Neural cell (in vitro differentiated cells): Measurements from ENCODE around the gene PAIP2. TPM values are rescaled to one million over a fixed set of nuclear protein-coding genes. Genes with fewer than 3 reads are reported as not detected.

Experiments
- H2AFZ ChIP-seq: fragments of 200-600, 300-800 bp; sonication (generic), shearing (Covaris generic); 2 replicates; pipeline ENCODE4 v1.6.0; 2014; ENCODE audit warnings: low read depth, mild to moderate bottlenecking, antibody characterized with exemption, low read length, moderate library complexity
- H3F3A ChIP-seq: fragments of 200-600 bp; shearing (Covaris generic); 2 replicates; pipeline ENCODE4 v1.6.1; 2016; ENCODE audit warnings: mild to moderate bottlenecking, moderate library complexity, mixed read lengths, antibody characterized with exemption, low read length; ENCODE audit not compliant: insufficient read depth, poor library complexity, severe bottlenecking
- H3K27ac ChIP-seq: fragments of 200-600, 300-800 bp; sonication (generic), shearing (Covaris generic); 2 replicates; pipeline ENCODE4 v1.5.1; 2014; ENCODE audit warnings: mild to moderate bottlenecking, low read length, moderate library complexity
- H3K27me3 ChIP-seq: fragments of 300-800, 200-600 bp; sonication (generic), shearing (Covaris generic); 2 replicates; pipeline ENCODE4 v1.6.0; 2014; ENCODE audit warnings: mild to moderate bottlenecking, low read depth, low read length, moderate library complexity; ENCODE audit not compliant: insufficient read depth
- H3K36me3 ChIP-seq: fragments of 300-800, 200-600 bp; sonication (generic), shearing (Covaris generic); 2 replicates; pipeline ENCODE4 v1.5.1; 2014; ENCODE audit warnings: mild to moderate bottlenecking, antibody characterized with exemption, low read length, moderate library complexity; ENCODE audit not compliant: insufficient read depth
- H3K4me2 ChIP-seq: fragments of 300-800, 200-600 bp; sonication (generic), shearing (Covaris generic); 2 replicates; pipeline ENCODE4 v1.6.0; 2014; ENCODE audit warnings: mild to moderate bottlenecking, low read length
- H3K4me3 ChIP-seq: fragments of 300-800, 200-600 bp; sonication (generic), shearing (Covaris generic); 2 replicates; pipeline ENCODE4 v1.5.1; 2014; ENCODE audit warnings: mild to moderate bottlenecking, low read length, moderate library complexity
- H3K79me2 ChIP-seq: fragments of 200-600 bp; shearing (Covaris generic); replicated peaks from 2 replicates; pipeline ENCODE4 v1.6.0; 2014; ENCODE audit warnings: mild to moderate bottlenecking, low read length, moderate library complexity; ENCODE audit not compliant: insufficient read depth
- H3K9ac ChIP-seq: fragments of 300-800, 200-600 bp; sonication (generic), shearing (Covaris generic); 2 replicates; pipeline ENCODE4 v1.6.1; 2016; ENCODE audit warnings: mild to moderate bottlenecking, low read length, mixed read lengths
- H3K9me2 ChIP-seq: fragments of 200-600 bp; shearing (Covaris generic); 2 replicates; pipeline ENCODE4 v1.6.1; 2016; ENCODE audit warnings: mild to moderate bottlenecking, low read length, mixed read lengths; ENCODE audit not compliant: insufficient read depth
- H3K9me3 ChIP-seq: fragments of 200-600, 300-800 bp; sonication (generic), shearing (Covaris generic); 2 replicates; pipeline ENCODE4 v1.6.1; 2016; ENCODE audit warnings: mild to moderate bottlenecking, mixed run types, low read length, moderate library complexity, mixed read lengths
- H4K20me1 ChIP-seq: fragments of 200-600 bp; shearing (Covaris generic); 2 replicates; pipeline ENCODE4 v1.6.1; 2016; ENCODE audit warnings: mild to moderate bottlenecking, mixed run types; ENCODE audit not compliant: insufficient read depth
- EP300 ChIP-seq: fragments of 450-650 bp; conservative IDR thresholded peaks from 2 replicates; pipeline ENCODE4 v1.6.1; 2014; ENCODE audit warnings: antibody characterized with exemption, mild to moderate bottlenecking, moderate library complexity; ENCODE audit not compliant: poor library complexity, severe bottlenecking
- EZH2 ChIP-seq: fragments of 200-600, 300-800 bp; shearing (Covaris generic), sonication (generic); IDR thresholded peaks from 2 replicates; pipeline ENCODE4 v1.6.1; 2014; ENCODE audit warnings: antibody characterized with exemption, low read length, borderline replicate concordance, mild to moderate bottlenecking; ENCODE audit not compliant: insufficient read depth, poor library complexity, severe bottlenecking
- MXI1 ChIP-seq: fragments of 450-650 bp; conservative IDR thresholded peaks from 2 replicates; pipeline ENCODE4 v1.6.1; 2014; ENCODE audit warnings: antibody characterized with exemption, mild to moderate bottlenecking; ENCODE audit not compliant: poor library complexity, severe bottlenecking
- POLR2AphosphoS5 ChIP-seq: IDR thresholded peaks from 2 replicates; pipeline ENCODE4 v1.6.1; 2012
- RAD21 ChIP-seq: fragments of 450-650 bp; conservative IDR thresholded peaks from 2 replicates; pipeline ENCODE4 v1.6.1; 2014; ENCODE audit warnings: antibody characterized with exemption, mild to moderate bottlenecking, moderate library complexity
- SMC3 ChIP-seq: fragments of 450-650 bp; conservative IDR thresholded peaks from 2 replicates; pipeline ENCODE4 v1.6.1; 2014; ENCODE audit warnings: antibody characterized with exemption, mild to moderate bottlenecking, moderate library complexity; ENCODE audit not compliant: poor library complexity
- TAF1 ChIP-seq: IDR thresholded peaks from 2 replicates; pipeline ENCODE4 v1.6.1; 2012; ENCODE audit warnings: low read depth
- polyA plus RNA-seq: library from polyadenylated mRNA; depleted of rRNA; stranded (reverse); fragments of >200 nt; gene quantifications from 2 replicates; pipeline ENCODE4 v1.2.3, GENCODE V29; 2014
- TF ChIP-seq, protein P1 (sequence below): IDR thresholded peaks from 2 replicates; pipeline ENCODE4 v1.6.1; 2012; ENCODE audit warnings: borderline replicate concordance
- TF ChIP-seq, protein P2 (sequence below): fragments of 450-650 bp; IDR thresholded peaks from 2 replicates; pipeline ENCODE4 v1.5.1; 2014; ENCODE audit warnings: antibody characterized with exemption, mild to moderate bottlenecking, moderate library complexity; ENCODE audit not compliant: poor library complexity, severe bottlenecking

The PAIP2 gene
- polyA plus RNA-seq, 1 donor from 2014 or later, result 201 TPM

DNA sequence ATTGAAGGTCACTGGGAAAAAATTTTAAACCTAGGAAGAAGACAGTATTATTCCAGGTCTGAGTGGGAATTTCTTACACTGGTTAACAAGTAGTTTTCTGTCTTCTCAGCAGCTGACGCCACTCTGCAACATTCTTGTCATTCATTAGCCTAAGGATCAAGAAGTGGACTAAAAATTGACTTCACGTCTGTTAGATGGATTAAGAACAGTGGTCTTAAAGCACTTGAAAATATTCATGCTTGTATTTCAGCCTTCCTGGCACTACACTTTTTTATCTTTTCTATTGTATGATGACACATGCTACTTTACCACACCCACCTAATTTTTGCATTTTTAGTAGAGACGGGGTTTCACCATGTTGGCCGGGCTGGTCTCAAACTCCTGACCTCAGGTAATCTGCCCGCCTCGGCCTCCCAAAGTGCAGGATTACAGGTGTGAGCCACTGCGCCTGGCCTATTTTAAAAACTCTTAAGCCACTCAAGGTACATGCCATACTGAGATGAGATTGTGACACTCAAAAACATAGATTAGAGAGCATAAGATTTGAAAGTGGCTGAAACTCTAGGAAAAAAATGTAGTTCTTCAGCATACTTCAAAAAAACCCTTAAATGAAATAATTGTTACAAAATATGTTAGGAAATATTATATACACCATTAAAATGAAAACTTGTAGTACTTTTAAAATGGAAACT lies 39.7 kb upstream of the PAIP2 start:
- no peak overlapping the region for H3K9ac ChIP-seq
- no peaks in the 10 kb centered on the region for H3K9me3 ChIP-seq
- no peak overlapping the region for H3K27ac ChIP-seq
- no peaks in the 10 kb centered on the region for H3K36me3 ChIP-seq
- peaks cover 98% of the 10 kb centered on the region for H4K20me1 ChIP-seq
- H3K79me2 ChIP-seq, result peaks cover 100% of the 10 kb centered on the region
- H3F3A ChIP-seq, result no peaks in the 10 kb centered on the region
- H3K4me2 ChIP-seq, result no peak overlapping the region
- no peaks in the 10 kb centered on the region for H3K9me2 ChIP-seq
- H3K27me3 ChIP-seq, result no peaks in the 10 kb centered on the region
- no peak overlapping the region for H3K4me3 ChIP-seq
- TF ChIP-seq, protein P1, sequence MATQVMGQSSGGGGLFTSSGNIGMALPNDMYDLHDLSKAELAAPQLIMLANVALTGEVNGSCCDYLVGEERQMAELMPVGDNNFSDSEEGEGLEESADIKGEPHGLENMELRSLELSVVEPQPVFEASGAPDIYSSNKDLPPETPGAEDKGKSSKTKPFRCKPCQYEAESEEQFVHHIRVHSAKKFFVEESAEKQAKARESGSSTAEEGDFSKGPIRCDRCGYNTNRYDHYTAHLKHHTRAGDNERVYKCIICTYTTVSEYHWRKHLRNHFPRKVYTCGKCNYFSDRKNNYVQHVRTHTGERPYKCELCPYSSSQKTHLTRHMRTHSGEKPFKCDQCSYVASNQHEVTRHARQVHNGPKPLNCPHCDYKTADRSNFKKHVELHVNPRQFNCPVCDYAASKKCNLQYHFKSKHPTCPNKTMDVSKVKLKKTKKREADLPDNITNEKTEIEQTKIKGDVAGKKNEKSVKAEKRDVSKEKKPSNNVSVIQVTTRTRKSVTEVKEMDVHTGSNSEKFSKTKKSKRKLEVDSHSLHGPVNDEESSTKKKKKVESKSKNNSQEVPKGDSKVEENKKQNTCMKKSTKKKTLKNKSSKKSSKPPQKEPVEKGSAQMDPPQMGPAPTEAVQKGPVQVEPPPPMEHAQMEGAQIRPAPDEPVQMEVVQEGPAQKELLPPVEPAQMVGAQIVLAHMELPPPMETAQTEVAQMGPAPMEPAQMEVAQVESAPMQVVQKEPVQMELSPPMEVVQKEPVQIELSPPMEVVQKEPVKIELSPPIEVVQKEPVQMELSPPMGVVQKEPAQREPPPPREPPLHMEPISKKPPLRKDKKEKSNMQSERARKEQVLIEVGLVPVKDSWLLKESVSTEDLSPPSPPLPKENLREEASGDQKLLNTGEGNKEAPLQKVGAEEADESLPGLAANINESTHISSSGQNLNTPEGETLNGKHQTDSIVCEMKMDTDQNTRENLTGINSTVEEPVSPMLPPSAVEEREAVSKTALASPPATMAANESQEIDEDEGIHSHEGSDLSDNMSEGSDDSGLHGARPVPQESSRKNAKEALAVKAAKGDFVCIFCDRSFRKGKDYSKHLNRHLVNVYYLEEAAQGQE, result no peak
- TF ChIP-seq SMC3, result no peak
- no peak for TF ChIP-seq RAD21
- TF ChIP-seq, protein P2, sequence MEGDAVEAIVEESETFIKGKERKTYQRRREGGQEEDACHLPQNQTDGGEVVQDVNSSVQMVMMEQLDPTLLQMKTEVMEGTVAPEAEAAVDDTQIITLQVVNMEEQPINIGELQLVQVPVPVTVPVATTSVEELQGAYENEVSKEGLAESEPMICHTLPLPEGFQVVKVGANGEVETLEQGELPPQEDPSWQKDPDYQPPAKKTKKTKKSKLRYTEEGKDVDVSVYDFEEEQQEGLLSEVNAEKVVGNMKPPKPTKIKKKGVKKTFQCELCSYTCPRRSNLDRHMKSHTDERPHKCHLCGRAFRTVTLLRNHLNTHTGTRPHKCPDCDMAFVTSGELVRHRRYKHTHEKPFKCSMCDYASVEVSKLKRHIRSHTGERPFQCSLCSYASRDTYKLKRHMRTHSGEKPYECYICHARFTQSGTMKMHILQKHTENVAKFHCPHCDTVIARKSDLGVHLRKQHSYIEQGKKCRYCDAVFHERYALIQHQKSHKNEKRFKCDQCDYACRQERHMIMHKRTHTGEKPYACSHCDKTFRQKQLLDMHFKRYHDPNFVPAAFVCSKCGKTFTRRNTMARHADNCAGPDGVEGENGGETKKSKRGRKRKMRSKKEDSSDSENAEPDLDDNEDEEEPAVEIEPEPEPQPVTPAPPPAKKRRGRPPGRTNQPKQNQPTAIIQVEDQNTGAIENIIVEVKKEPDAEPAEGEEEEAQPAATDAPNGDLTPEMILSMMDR, result no peak
- no peak for TF ChIP-seq EZH2
- TF ChIP-seq TAF1, result no peak
- TF ChIP-seq EP300, result no peak
- TF ChIP-seq POLR2AphosphoS5, result no peak
- no peak for TF ChIP-seq MXI1
- H2AFZ ChIP-seq, result no peak overlapping the region

DNA sequence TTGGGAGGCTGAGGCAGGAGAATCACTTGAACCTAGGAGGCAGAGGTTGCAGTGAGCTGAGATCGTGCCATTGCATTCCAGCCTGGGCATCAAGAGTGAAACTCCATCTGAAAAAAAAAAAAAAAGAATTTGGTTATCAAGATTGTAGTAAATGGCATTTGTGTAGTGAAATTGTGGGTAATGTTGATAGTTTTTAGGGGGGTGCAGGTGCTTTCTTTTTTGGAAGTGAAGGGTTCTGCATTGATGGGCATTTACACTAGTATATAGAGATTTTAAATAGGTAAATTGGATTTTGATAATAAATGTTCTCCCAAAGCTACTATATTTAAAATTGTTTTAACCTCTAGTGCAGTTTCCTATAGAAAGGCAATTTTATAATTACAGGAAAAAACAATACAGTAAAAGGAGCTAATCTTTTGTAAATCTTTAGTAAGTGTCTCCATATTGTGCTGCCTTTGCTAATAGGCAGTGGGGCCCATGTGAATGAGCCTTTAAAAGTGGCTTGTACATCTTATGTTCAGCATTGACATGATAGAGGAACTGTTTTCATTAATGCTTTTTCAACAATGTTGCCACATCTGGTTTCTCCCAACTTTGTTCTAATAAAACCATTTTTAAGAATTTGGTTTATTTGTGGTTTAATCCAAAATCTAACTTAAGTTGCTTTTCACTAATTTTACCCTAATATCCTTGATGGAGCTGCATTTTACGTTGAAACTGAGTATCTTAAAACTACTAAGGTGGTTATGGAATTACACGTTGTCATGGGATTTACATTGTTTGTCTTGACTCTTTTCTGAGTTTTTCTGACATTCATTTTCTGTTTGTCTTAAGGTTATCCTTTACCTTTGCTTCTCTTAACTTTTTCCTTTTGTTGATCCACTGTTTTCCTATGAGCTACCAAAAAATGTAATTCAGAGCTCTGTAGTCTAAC lies 37.0 kb upstream of the PAIP2 start:
- H4K20me1 ChIP-seq, result peaks cover 96% of the 10 kb centered on the region
- no peak overlapping the region for H2AFZ ChIP-seq
- H3K9me3 ChIP-seq, result no peaks in the 10 kb centered on the region
- H3K79me2 ChIP-seq, result peaks cover 100% of the 10 kb centered on the region
- H3K9me2 ChIP-seq, result no peaks in the 10 kb centered on the region
- H3K27ac ChIP-seq, result no peak overlapping the region
- no peaks in the 10 kb centered on the region for H3K27me3 ChIP-seq
- H3F3A ChIP-seq, result no peaks in the 10 kb centered on the region
- H3K4me3 ChIP-seq, result no peak overlapping the region
- H3K9ac ChIP-seq, result no peak overlapping the region
- H3K4me2 ChIP-seq, result no peak overlapping the region
- no peaks in the 10 kb centered on the region for H3K36me3 ChIP-seq
- TF ChIP-seq SMC3 (no peak), POLR2AphosphoS5 (no peak), MXI1 (no peak), RAD21 (no peak), EZH2 (no peak), EP300 (no peak), TAF1 (no peak)
- TF ChIP-seq, protein P1, result no peak
- TF ChIP-seq, protein P2, result no peak
